ENCODE data around the gene ABHD4. TPM values are rescaled to one million over a fixed set of nuclear protein-coding genes. Genes with fewer than 3 reads are reported as not detected.
A peak's percentile ranks its signal among the peaks of the same experiment; 100 is the strongest.

Gene ABHD4
- total RNA-seq, 5 donors from 2014 or later (not counting 1 experiment from before 2014, with no cell fraction given) = 10.1 to 20.9 (median 17.3) TPM

- ChIA-PET POLR2A (interaction anchor here (0.6 to 1.4 kb wide), 10 partner anchors 9 to 1887 kb away, joined by 3 to 13 read pairs (median 4); partner anchors contain the start of gene DAD1 (in 1 of the 2)), CTCF (interaction anchor here (0.7 to 6.1 kb wide), 40 partner anchors 9 to 744 kb away, joined by 3 to 176 read pairs (median 8); partner anchors contain the start of genes DAD1 (in 2 of the 2), ABHD4 (in 1 of the 2), AJUBA (in 1 of the 2) and MRPL52 (in 1 of the 2))
- Histone ChIP-seq H3K4me3 (ENCODE audit: control insufficient read depth in 1 of 2, extremely low read depth in 1 of 2, low read length in 1 of 2) (peak overlapping the region; percentile 41 to 48), H3K27me3 (replicated peaks in 1 of 2; ENCODE audit: control insufficient read depth in 2 of 2, extremely low read depth in 1 of 2, insufficient read depth in 2 of 2, low read length in 1 of 2) (no peaks in the 10 kb centered on the region), H3K4me1 (ENCODE audit: control insufficient read depth in 1 of 2, extremely low read depth in 1 of 2, insufficient read depth in 2 of 2, low read length in 2 of 2) (peaks cover 51 to 52% of the 10 kb centered on the region in 2 experiments), H3K9me3 (no peaks in the 10 kb centered on the region), H3K36me3 (ENCODE audit: control insufficient read depth in 2 of 2, extremely low read depth in 1 of 2, insufficient read depth in 1 of 2, low read length in 1 of 2) (peaks cover 11 to 30% of the 10 kb centered on the region in 2 donors), H3K27ac (ENCODE audit: low read length) (peak overlapping the region; percentile 99)
- ATAC-seq (replicated peaks in 1 of 4) (no peak), DNase-seq (peak in 1 of 35 experiments; percentile 28)
- Mint-ChIP-seq H3K4me1 (peaks cover 55 to 74% (median 74%) of the 10 kb centered on the region in 3 donors), H3K27ac (peak overlapping the region; percentile 98 to 99), H3K4me3 (peak overlapping the region; percentile 64 to 77 (median 75)), H3K9me3 (no peaks in the 10 kb centered on the region), H3K36me3 (peaks cover 43% of the 10 kb centered on the region), H3K27me3 (no peaks in the 10 kb centered on the region)
- WGBS (ENCODE audit: insufficient coverage) = 33% methylated on average over 1 of the region's 6 CpGs
These were observed 28.9 kb upstream of the ABHD4 start for GRCh38 chr14:22569106-22569736.

DNA sequence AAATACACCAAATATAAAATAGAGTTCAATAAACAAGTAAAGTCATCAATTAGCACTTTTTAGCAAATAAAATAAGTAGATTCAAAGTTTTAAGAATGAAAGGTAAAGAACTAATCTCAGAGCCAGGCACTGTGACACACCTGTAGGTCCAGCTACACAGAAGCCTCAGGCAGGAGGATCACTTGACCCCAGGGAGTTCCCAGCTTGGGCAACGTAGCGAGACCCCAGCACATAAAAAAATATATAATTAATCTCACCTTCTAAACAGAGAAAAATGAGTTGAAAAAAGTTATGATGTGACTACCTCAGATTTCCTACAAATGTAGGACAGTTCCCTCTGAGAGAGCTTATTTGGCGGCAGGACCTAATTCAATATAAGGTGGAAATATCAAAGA is 28.4 kb upstream of the ABHD4 start:
- peaks cover 11 to 35% of the 10 kb centered on the region in 2 donors for H3K36me3 ChIP-seq (ENCODE audit: control insufficient read depth in 2 of 2, extremely low read depth in 1 of 2, insufficient read depth in 1 of 2, low read length in 1 of 2)
- H3K4me3 ChIP-seq (ENCODE audit: control insufficient read depth in 1 of 2, extremely low read depth in 1 of 2, low read length in 1 of 2) = peak overlapping the region; percentile 41 to 48
- peak overlapping the region; percentile 98 to 99 for H3K27ac Mint-ChIP-seq
- POLR2A ChIA-PET = interaction anchor here (0.5 to 1.5 kb wide), 16 partner anchors 8 to 1888 kb away, joined by 3 to 13 read pairs (median 4); partner anchors contain the start of genes DAD1 (in 1 of the 2) and OR6J1 (in 1 of the 2)
- no peaks in the 10 kb centered on the region for H3K9me3 ChIP-seq
- no CpG with 5 or more reads among the region's 3 CpGs for WGBS (ENCODE audit: insufficient coverage)
- CTCF ChIA-PET = interaction anchor here (0.5 to 6.1 kb wide), 108 partner anchors 8 to 1071 kb away, joined by 3 to 176 read pairs (median 5); partner anchors contain the start of genes DAD1 (in 2 of the 2), LRP10 (in 2 of the 2), ABHD4 (in 1 of the 2) and ACIN1 (in 1 of the 2)
- H3K27me3 Mint-ChIP-seq = no peaks in the 10 kb centered on the region
- DNase-seq = peak in 1 of 35 experiments; percentile 32
- peaks cover 50 to 73% (median 70%) of the 10 kb centered on the region in 3 donors for H3K4me1 Mint-ChIP-seq
- no peaks in the 10 kb centered on the region for H3K9me3 Mint-ChIP-seq
- H3K36me3 Mint-ChIP-seq = peaks cover 43% of the 10 kb centered on the region
- ATAC-seq (replicated peaks in 1 of 4) = peak in 3 of 4 experiments; percentile 1 to 22 (median 4)
- H3K27ac ChIP-seq (ENCODE audit: low read length) = peak overlapping the region; percentile 99
- peaks cover 46 to 47% of the 10 kb centered on the region in 2 experiments for H3K4me1 ChIP-seq (ENCODE audit: control insufficient read depth in 1 of 2, extremely low read depth in 1 of 2, insufficient read depth in 2 of 2, low read length in 2 of 2)
- H3K27me3 ChIP-seq (replicated peaks in 1 of 2; ENCODE audit: control insufficient read depth in 2 of 2, extremely low read depth in 1 of 2, insufficient read depth in 2 of 2, low read length in 1 of 2) = no peaks in the 10 kb centered on the region
- H3K4me3 Mint-ChIP-seq = peak overlapping the region; percentile 64 to 77 (median 75)

GRCh38 chr14:22570132-22570949 is 27.8 kb upstream of the ABHD4 start:
- peaks cover 44% of the 10 kb centered on the region for H3K36me3 Mint-ChIP-seq
- H3K27me3 ChIP-seq (replicated peaks in 1 of 2; ENCODE audit: control insufficient read depth in 2 of 2, extremely low read depth in 1 of 2, insufficient read depth in 2 of 2, low read length in 1 of 2) = no peaks in the 10 kb centered on the region
- H3K9me3 Mint-ChIP-seq = no peaks in the 10 kb centered on the region
- POLR2A ChIA-PET = interaction anchor here (0.5 to 1.5 kb wide), 18 partner anchors 8 to 1888 kb away, joined by 3 to 13 read pairs (median 4); partner anchors contain the start of genes DAD1 (in 1 of the 2) and OR6J1 (in 1 of the 2)
- peak; percentile 62 to 98 (median 86) for DNase-seq
- 2% methylated on average over 6 of the region's 8 CpGs for WGBS (ENCODE audit: insufficient coverage)
- no peaks in the 10 kb centered on the region for H3K9me3 ChIP-seq
- peaks cover 44 to 69% (median 67%) of the 10 kb centered on the region in 3 donors for H3K4me1 Mint-ChIP-seq
- H3K27ac ChIP-seq (ENCODE audit: low read length) = peak overlapping the region; percentile 99
- no peaks in the 10 kb centered on the region for H3K27me3 Mint-ChIP-seq
- peak overlapping the region; percentile 98 to 99 for H3K27ac Mint-ChIP-seq
- CTCF ChIA-PET = interaction anchor here (0.5 to 6.1 kb wide), 122 partner anchors 8 to 1072 kb away, joined by 3 to 176 read pairs (median 5); partner anchors contain the start of genes DAD1 (in 2 of the 2), LRP10 (in 2 of the 2), ABHD4 (in 1 of the 2) and ACIN1 (in 1 of the 2)
- peaks cover 40 to 41% of the 10 kb centered on the region in 2 experiments for H3K4me1 ChIP-seq (ENCODE audit: control insufficient read depth in 1 of 2, extremely low read depth in 1 of 2, insufficient read depth in 2 of 2, low read length in 2 of 2)
- peak overlapping the region; percentile 64 to 77 (median 75) for H3K4me3 Mint-ChIP-seq
- peak overlapping the region; percentile 41 to 48 for H3K4me3 ChIP-seq (ENCODE audit: control insufficient read depth in 1 of 2, extremely low read depth in 1 of 2, low read length in 1 of 2)
- ATAC-seq (replicated peaks in 1 of 4) = peak; percentile 86 to 90 (median 90)
- peaks cover 11 to 41% of the 10 kb centered on the region in 2 donors for H3K36me3 ChIP-seq (ENCODE audit: control insufficient read depth in 2 of 2, extremely low read depth in 1 of 2, insufficient read depth in 1 of 2, low read length in 1 of 2)

GRCh38 chr14:22572562-22573058 is 25.5 kb upstream of the ABHD4 start:
- H3K4me1 Mint-ChIP-seq = peaks cover 35 to 63% (median 62%) of the 10 kb centered on the region in 3 donors
- Histone ChIP-seq H3K27ac (ENCODE audit: low read length) (no peak overlapping the region), H3K4me1 (ENCODE audit: control insufficient read depth in 1 of 2, extremely low read depth in 1 of 2, insufficient read depth in 2 of 2, low read length in 2 of 2) (peaks cover 22 to 24% of the 10 kb centered on the region in 2 experiments), H3K27me3 (replicated peaks in 1 of 2; ENCODE audit: control insufficient read depth in 2 of 2, extremely low read depth in 1 of 2, insufficient read depth in 2 of 2, low read length in 1 of 2) (no peaks in the 10 kb centered on the region), H3K36me3 (ENCODE audit: control insufficient read depth in 2 of 2, extremely low read depth in 1 of 2, insufficient read depth in 1 of 2, low read length in 1 of 2) (peaks cover 11 to 41% of the 10 kb centered on the region in 2 donors), H3K4me3 (ENCODE audit: control insufficient read depth in 1 of 2, extremely low read depth in 1 of 2, low read length in 1 of 2) (no peak overlapping the region), H3K9me3 (no peaks in the 10 kb centered on the region)
- ChIA-PET CTCF (interaction anchor here (0.5 to 6.1 kb wide), 19 partner anchors 12 to 474 kb away, joined by 3 to 176 read pairs (median 4); partner anchors contain the start of gene DAD1 (in 1 of the 2)), POLR2A (interaction anchor here (0.6 to 1.4 kb wide), 4 partner anchors 17 to 1523 kb away, joined by 3 to 8 read pairs (median 4); partner anchors contain the start of gene DAD1 (in 1 of the 2))
- ATAC-seq (replicated peaks in 1 of 4) (no peak), DNase-seq (no peak)
- H3K36me3 Mint-ChIP-seq = peaks cover 48% of the 10 kb centered on the region
- H3K27ac Mint-ChIP-seq = peak overlapping the region; percentile 6 to 48
- WGBS (ENCODE audit: insufficient coverage) = 83% methylated on average over 1 of the region's 1 CpG
- H3K27me3 Mint-ChIP-seq = no peaks in the 10 kb centered on the region
- H3K9me3 Mint-ChIP-seq = no peaks in the 10 kb centered on the region
- H3K4me3 Mint-ChIP-seq = no peak overlapping the region

DNA sequence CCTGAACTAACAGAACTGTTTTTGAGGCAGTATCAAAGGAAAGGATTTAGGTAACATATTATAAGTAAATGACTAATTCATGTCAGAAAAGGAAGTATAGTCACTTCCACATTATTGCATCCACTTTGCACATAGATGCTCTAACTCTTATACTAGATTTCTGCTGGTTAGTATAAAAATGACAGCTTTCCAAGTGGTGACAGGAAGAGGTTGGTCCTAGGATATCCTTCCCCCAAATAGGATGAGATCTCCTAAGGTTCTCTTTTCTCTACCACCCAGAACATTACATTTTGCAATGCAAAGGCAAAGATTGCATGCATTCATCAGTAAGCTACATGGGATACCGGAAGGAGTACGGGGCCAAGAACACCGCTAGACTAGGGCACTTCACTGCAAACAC is 24.3 kb upstream of the ABHD4 start:
- Mint-ChIP-seq H3K9me3 (no peaks in the 10 kb centered on the region), H3K4me3 (no peak overlapping the region), H3K27me3 (no peaks in the 10 kb centered on the region), H3K27ac (no peak overlapping the region), H3K36me3 (peaks cover 45% of the 10 kb centered on the region), H3K4me1 (peaks cover 34 to 61% (median 60%) of the 10 kb centered on the region in 3 donors)
- Histone ChIP-seq H3K36me3 (ENCODE audit: control insufficient read depth in 2 of 2, extremely low read depth in 1 of 2, insufficient read depth in 1 of 2, low read length in 1 of 2) (peaks cover 11 to 44% of the 10 kb centered on the region in 2 donors), H3K9me3 (no peaks in the 10 kb centered on the region), H3K27ac (ENCODE audit: low read length) (no peak overlapping the region), H3K27me3 (replicated peaks in 1 of 2; ENCODE audit: control insufficient read depth in 2 of 2, extremely low read depth in 1 of 2, insufficient read depth in 2 of 2, low read length in 1 of 2) (no peaks in the 10 kb centered on the region), H3K4me1 (ENCODE audit: control insufficient read depth in 1 of 2, extremely low read depth in 1 of 2, insufficient read depth in 2 of 2, low read length in 2 of 2) (peaks cover 16 to 17% of the 10 kb centered on the region in 2 experiments), H3K4me3 (ENCODE audit: control insufficient read depth in 1 of 2, extremely low read depth in 1 of 2, low read length in 1 of 2) (no peak overlapping the region)
- ATAC-seq (replicated peaks in 1 of 4) (no peak), DNase-seq (no peak)
- ChIA-PET POLR2A (no interaction called here), CTCF (interaction anchor here in 1 of 2 donors (0.9 to 2.1 kb wide), 3 partner anchors 16 to 412 kb away, joined by 3 to 7 read pairs (median 3); partner anchors contain the start of gene DAD1)
- WGBS (ENCODE audit: insufficient coverage) = 88% methylated on average over 3 of the region's 3 CpGs

Measured in T-cell (primary cell).